Natural killer cell (primary cell): Measurements from ENCODE around the gene MMRN2. TPM values are rescaled to one million over a fixed set of nuclear protein-coding genes. Genes with fewer than 3 reads are reported as not detected.
"Not testable (repeated sequence)": the region's sequence is repeated elsewhere in the genome, so short reads cannot be mapped to it uniquely, and the experiment has no call there.

ENCODE experiments used
- ATAC-seq, 3 donors: fragments of 150-1000 bp in 2 of 3; fragments of 200-7000 bp in 1 of 3; cut with Tn5 transposase; 1 replicate in 1 of 3; 2 replicates in 2 of 3; pipeline ENCODE4 v1.10.0; 2021; ENCODE audit warnings: mild to moderate bottlenecking in 2 of 3, moderate library complexity in 2 of 3
- DNase-seq, 2 donors: peaks; one replicate each; pipeline versions ENCODE4 v3.0.0 to v3.0.0-alpha.2; 2013 to 2021; ENCODE audit warnings: mixed read lengths in 1 of 2
- H3K27ac ChIP-seq: one replicate; pipeline ENCODE4 v1.5.1; 2013; ENCODE audit warnings: mild to moderate bottlenecking, low read length
- H3K27me3 ChIP-seq: one replicate; pipeline ENCODE4 v1.6.1; 2013; ENCODE audit warnings: low read length; ENCODE audit not compliant: control insufficient read depth, insufficient read depth
- H3K36me3 ChIP-seq: one replicate; pipeline ENCODE4 v1.6.1; 2013; ENCODE audit warnings: low read length; ENCODE audit not compliant: control insufficient read depth, insufficient read depth
- H3K4me1 ChIP-seq: one replicate; pipeline ENCODE4 v1.6.1; 2013; ENCODE audit warnings: low read length; ENCODE audit not compliant: control insufficient read depth, insufficient read depth
- H3K4me3 ChIP-seq: one replicate; pipeline ENCODE4 v1.5.1; 2013; ENCODE audit warnings: low read length
- H3K9me3 ChIP-seq: one replicate; pipeline ENCODE4 v1.6.1; 2013; ENCODE audit warnings: low read length; ENCODE audit not compliant: control insufficient read depth, insufficient read depth
- H3K27ac Mint-ChIP-seq, 2 donors: one replicate each; pipeline ENCODE4 v1.8.0; 2022; ENCODE audit warnings: mild to moderate bottlenecking in 2 of 2, mixed read lengths in 2 of 2, moderate library complexity in 1 of 2
- H3K27me3 Mint-ChIP-seq, 2 donors: one replicate each; pipeline ENCODE4 v1.8.0; 2022; ENCODE audit warnings: low read depth in 2 of 2, mixed read lengths in 2 of 2
- H3K36me3 Mint-ChIP-seq: one replicate; pipeline ENCODE4 v1.8.0; 2022; ENCODE audit warnings: mixed read lengths
- H3K4me1 Mint-ChIP-seq, 2 donors: one replicate each; pipeline ENCODE4 v1.8.0; 2022; ENCODE audit warnings: mixed read lengths in 2 of 2
- H3K4me3 Mint-ChIP-seq: one replicate; pipeline ENCODE4 v1.8.0; 2022; ENCODE audit warnings: mild to moderate bottlenecking, moderate library complexity, mixed read lengths
- H3K9me3 Mint-ChIP-seq, 2 donors: one replicate each; pipeline ENCODE4 v1.8.0; 2022; ENCODE audit warnings: mixed read lengths in 2 of 2
- WGBS: methylation state at CpG from one replicate; pipeline ENCODE4 v1.1.7; 2013; ENCODE audit warnings: missing lambda C conversion rate; ENCODE audit not compliant: insufficient coverage; 5-methylcytosine and 5-hydroxymethylcytosine counted together
- intact Hi-C: fragments of 100-400 bp; cut with micrococcal nuclease; formaldehyde crosslinking; loops from one replicate; pipeline ENCODE4 v1.14.2; 2022
- total RNA-seq, 4 donors: library from RNA; stranded (reverse); fragments of 120-200 nt in 1 of 4; gene quantifications; one replicate each; pipeline versions ENCODE4 v1.2.3 to v1.2.4, GENCODE V29; 2013 to 2022
- TF ChIP-seq, protein P1 (sequence below): fragments of 200-600 bp; IDR thresholded peaks from one replicate; pipeline ENCODE4 v1.8.0; 2022; ENCODE audit warnings: antibody characterized with exemption

MMRN2 gene
- total RNA-seq, 3 donors from 2014 or later (not counting 1 experiment from before 2014, with no cell fraction given): 1.3 TPM; not detected in 2

DNA sequence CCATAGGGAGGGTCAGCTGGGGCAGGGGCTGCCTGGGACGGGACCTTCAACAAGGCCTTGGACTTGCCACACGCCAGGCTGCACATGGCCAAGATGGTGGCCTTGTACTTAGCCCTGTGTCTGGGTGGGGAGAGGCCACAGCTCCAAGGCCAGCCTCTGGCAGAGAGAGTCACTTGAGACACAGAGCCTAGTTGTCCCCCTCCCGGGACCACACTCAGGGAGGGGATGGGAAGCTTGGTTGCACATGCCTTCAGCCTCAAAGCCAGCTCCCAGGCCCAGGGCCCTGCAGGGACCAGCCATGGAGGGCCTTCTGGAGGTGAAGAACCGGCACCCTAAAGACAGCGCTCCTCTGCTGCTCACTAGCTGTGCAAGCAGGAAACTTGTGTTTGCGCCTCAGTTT lies 16.7 kb downstream of the MMRN2 start:
- Mint-ChIP-seq H3K27ac (no peak overlapping the region), H3K27me3 (no peaks in the 10 kb centered on the region), H3K4me1 (peaks cover 3 to 6% of the 10 kb centered on the region in 2 donors), H3K4me3 (no peak overlapping the region), H3K36me3 (no peaks in the 10 kb centered on the region), H3K9me3 (no peaks in the 10 kb centered on the region)
- ATAC-seq: no peak
- no peaks in the 10 kb centered on the region for H3K27me3 ChIP-seq
- H3K9me3 ChIP-seq: no peaks in the 10 kb centered on the region
- intact Hi-C loops: no loop called here
- H3K4me3 ChIP-seq: no peak overlapping the region
- WGBS: 89% methylated on average over 6 of the region's 6 CpGs
- H3K4me1 ChIP-seq: peaks cover 7% of the 10 kb centered on the region
- no peaks in the 10 kb centered on the region for H3K36me3 ChIP-seq
- H3K27ac ChIP-seq: no peak overlapping the region
- TF ChIP-seq, protein P1, sequence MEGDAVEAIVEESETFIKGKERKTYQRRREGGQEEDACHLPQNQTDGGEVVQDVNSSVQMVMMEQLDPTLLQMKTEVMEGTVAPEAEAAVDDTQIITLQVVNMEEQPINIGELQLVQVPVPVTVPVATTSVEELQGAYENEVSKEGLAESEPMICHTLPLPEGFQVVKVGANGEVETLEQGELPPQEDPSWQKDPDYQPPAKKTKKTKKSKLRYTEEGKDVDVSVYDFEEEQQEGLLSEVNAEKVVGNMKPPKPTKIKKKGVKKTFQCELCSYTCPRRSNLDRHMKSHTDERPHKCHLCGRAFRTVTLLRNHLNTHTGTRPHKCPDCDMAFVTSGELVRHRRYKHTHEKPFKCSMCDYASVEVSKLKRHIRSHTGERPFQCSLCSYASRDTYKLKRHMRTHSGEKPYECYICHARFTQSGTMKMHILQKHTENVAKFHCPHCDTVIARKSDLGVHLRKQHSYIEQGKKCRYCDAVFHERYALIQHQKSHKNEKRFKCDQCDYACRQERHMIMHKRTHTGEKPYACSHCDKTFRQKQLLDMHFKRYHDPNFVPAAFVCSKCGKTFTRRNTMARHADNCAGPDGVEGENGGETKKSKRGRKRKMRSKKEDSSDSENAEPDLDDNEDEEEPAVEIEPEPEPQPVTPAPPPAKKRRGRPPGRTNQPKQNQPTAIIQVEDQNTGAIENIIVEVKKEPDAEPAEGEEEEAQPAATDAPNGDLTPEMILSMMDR: no peak
- DNase-seq: no peak

DNA sequence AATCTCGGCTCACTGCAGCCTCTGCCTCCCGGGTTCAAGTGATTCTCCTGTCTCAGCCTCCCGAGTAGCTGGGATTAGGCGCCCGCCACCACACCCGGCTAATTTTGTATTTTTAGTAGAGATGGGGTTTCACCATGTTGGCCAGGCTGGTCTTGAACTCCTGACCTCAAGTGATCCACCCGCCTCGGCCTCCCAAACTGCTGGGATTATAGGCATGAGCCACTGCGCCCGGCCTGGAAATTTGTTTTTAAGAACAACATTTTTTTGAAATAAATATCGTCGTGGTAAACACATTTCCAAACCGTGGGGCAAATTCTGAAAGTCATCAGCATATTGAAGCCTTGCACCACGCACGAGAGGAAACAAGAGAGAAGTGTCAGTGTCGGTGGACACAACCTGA lies 17.3 kb downstream of the MMRN2 start:
- H3K9me3 Mint-ChIP-seq, ATAC-seq, H3K9me3 ChIP-seq, H3K27me3 Mint-ChIP-seq, DNase-seq, H3K36me3 Mint-ChIP-seq, H3K4me3 Mint-ChIP-seq, H3K4me3 ChIP-seq, H3K4me1 Mint-ChIP-seq, intact Hi-C loops, H3K4me1 ChIP-seq, H3K36me3 ChIP-seq, H3K27me3 ChIP-seq, H3K27ac ChIP-seq: not testable (repeated sequence)
- peak overlapping the region in 1 of 2 donors; percentile 73 for H3K27ac Mint-ChIP-seq
- WGBS: 92% methylated on average over 16 of the region's 16 CpGs

DNA sequence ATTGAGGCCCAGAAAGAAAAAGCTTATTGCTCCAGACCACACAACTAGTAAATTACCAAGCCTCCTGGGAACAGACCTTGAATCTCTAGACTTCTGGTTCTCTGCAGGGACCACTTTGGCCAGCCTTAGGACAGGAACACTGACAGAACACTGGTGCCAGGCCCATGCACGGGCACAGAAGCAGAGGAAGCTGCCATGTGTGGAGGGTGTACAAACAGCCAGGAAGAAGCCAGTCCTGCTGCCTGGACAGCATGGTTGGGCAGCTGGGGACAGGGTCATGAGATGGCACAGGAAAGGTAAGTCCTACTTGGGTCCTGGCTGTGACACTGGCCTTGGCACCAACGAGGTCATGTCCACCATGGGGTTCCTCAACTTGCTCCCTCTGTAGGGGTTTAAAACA lies 19.2 kb downstream of the MMRN2 start:
- H3K36me3 Mint-ChIP-seq: no peaks in the 10 kb centered on the region
- peaks cover 7% of the 10 kb centered on the region for H3K4me1 ChIP-seq
- 90% methylated on average over 2 of the region's 2 CpGs for WGBS
- H3K27ac Mint-ChIP-seq: no peak overlapping the region
- H3K9me3 ChIP-seq: no peaks in the 10 kb centered on the region
- no peak overlapping the region for H3K27ac ChIP-seq
- H3K36me3 ChIP-seq: no peaks in the 10 kb centered on the region
- ATAC-seq (no peak), DNase-seq (peak in 1 of 2 donors; percentile 9)
- no peak overlapping the region for H3K4me3 ChIP-seq
- H3K4me3 Mint-ChIP-seq: no peak overlapping the region
- intact Hi-C loops: no loop called here
- no peaks in the 10 kb centered on the region for H3K9me3 Mint-ChIP-seq
- H3K27me3 Mint-ChIP-seq: no peaks in the 10 kb centered on the region
- no peaks in the 10 kb centered on the region for H3K27me3 ChIP-seq
- TF ChIP-seq, protein P1: no peak
- peaks cover 3 to 6% of the 10 kb centered on the region in 2 donors for H3K4me1 Mint-ChIP-seq

DNA sequence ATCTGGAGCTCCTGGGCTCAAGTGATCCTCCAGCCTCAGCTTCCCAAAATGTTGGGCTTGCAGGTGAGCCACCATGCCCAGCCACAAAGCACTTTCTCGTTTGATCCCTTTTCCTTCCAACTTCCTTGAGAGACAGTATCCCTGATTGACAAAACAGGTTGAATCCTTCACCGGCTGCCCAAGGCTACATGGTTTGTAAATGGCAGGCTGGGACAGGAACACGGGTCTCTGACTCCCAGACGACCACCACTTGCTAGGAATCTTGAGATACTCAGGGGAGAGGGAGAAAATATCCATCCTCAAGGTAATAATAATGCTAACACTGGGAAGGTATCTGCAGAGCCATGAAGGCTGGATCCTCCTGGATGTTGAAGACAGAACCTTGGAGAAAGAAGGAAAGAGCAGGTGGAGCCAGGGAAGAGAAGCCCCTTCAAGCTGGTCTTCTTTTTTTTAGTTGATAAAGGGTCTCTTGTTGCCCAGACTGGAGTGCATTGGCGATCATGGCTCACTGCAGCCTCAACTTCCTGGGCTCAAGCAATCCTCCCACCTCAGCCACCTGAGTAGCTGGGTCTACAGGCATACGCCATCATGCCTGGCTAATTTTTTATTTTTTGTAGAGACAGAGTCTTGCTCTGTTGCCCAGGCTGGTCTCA lies 19.8 kb downstream of the MMRN2 start:
- no peak overlapping the region for H3K4me3 ChIP-seq
- WGBS: 78% methylated on average over 6 of the region's 6 CpGs
- TF ChIP-seq, protein P1: no peak
- no peak overlapping the region for H3K4me3 Mint-ChIP-seq
- no peak for ATAC-seq
- intact Hi-C loops: no loop called here
- H3K9me3 Mint-ChIP-seq: no peaks in the 10 kb centered on the region
- peaks cover 3 to 6% of the 10 kb centered on the region in 2 donors for H3K4me1 Mint-ChIP-seq
- no peaks in the 10 kb centered on the region for H3K36me3 ChIP-seq
- H3K36me3 Mint-ChIP-seq: no peaks in the 10 kb centered on the region
- H3K4me1 ChIP-seq: peaks cover 7% of the 10 kb centered on the region
- H3K9me3 ChIP-seq: no peaks in the 10 kb centered on the region
- DNase-seq: no peak
- no peaks in the 10 kb centered on the region for H3K27me3 ChIP-seq
- no peaks in the 10 kb centered on the region for H3K27me3 Mint-ChIP-seq
- no peak overlapping the region for H3K27ac Mint-ChIP-seq
- H3K27ac ChIP-seq: no peak overlapping the region
